SK-N-MC (cell line): ENCODE results near the gene ORC6.

Experiments
- EZH2 ChIP-seq: fragments of 200-600 bp; sonication (generic); IDR thresholded peaks from one replicate; pipeline ENCODE4 v1.6.1; 2017; ENCODE audit warnings: antibody characterized with exemption
- POLR2AphosphoS5 ChIP-seq: IDR thresholded peaks from 2 replicates; pipeline ENCODE4 v1.6.1; 2012; ENCODE audit warnings: mild to moderate bottlenecking, low read depth, low read length, borderline replicate concordance

DNA sequence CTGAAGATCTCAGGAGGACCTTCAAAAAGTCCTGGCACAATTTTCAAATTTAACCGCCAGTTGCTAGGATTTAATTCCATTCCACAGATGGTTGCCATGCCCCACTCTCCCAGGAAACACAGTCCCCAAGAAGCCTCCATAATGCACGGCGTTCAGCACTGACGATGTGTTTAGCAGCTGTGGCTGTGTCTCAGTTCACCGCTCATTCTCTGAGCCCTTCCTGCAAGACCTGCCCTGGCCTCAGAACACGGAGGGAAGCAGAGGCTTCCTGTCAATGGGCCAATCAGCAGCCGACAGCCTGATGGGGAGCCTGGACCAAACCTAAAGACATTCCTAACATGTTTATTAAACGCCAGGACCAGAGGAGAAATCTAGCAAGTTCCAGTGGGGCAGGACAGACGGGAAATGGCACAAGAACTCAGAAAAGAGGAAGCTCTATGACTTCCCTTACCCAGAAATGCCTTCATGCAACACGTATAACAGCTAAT lies 53.8 kb downstream of the ORC6 start:
- no peak for TF ChIP-seq POLR2AphosphoS5
- no peak for TF ChIP-seq EZH2
